ENCODE results near the gene HHATL. TPM values are rescaled to one million over a fixed set of nuclear protein-coding genes. Genes with fewer than 3 reads are reported as not detected.

The HHATL gene
- polyA plus RNA-seq, 3 donors: not detected

DNA sequence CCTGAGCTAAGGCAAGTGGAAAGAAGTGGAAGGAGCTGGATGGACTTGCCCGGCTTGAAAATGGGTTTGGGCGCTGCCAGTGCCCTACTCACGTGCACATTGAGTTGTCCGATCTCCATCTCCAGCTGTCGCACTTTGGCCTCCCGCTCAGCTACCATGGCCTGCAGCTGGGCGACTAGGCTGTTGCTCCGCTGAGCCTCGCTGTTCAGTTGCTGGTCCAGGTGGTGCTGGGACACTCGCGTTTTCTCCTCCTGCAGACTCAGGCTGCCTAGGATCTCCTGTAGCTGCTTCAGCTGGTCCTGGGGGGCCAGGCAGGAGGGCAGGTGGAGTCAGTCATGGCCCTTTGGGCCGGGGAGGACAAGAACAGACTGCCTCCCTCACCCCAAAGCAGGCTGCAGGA is 33.0 kb upstream of the HHATL start:
- Mint-ChIP-seq H3K27me3 (ENCODE audit: low read depth in 3 of 3) (peaks cover 0 to 5% (median 2%) of the 10 kb centered on the region in 3 donors), H3K36me3 (no peaks in the 10 kb centered on the region), H3K4me3 (no peak overlapping the region), H3K27ac (no peak overlapping the region), H3K4me1 (peaks cover 15% of the 10 kb centered on the region), H3K9me3 (peaks cover 0 to 2% (median 0%) of the 10 kb centered on the region in 7 donors)
- Histone ChIP-seq H3K79me2 (ENCODE audit: insufficient read depth, low read length) (no peaks in the 10 kb centered on the region), H3K9me3 (replicated peaks in 1 of 2; ENCODE audit: control insufficient read depth in 1 of 2, insufficient read depth in 1 of 2, low read length in 2 of 2) (no peaks in the 10 kb centered on the region), H3K27me3 (ENCODE audit: control insufficient read depth in 2 of 2, insufficient read depth in 2 of 2, low read length in 2 of 2) (no peaks in the 10 kb centered on the region), H3K4me2 (replicated peaks; ENCODE audit: extremely low read depth, low read length, poor library complexity, severe bottlenecking) (no peak overlapping the region), H2AFZ (ENCODE audit: insufficient read depth, low read depth, low read length, poor library complexity, severe bottlenecking) (no peak overlapping the region), H4K20me1 (ENCODE audit: insufficient read depth, low read length) (no peaks in the 10 kb centered on the region), H3K9ac (ENCODE audit: insufficient read depth, low read length, poor library complexity, severe bottlenecking) (no peak overlapping the region), H3K27ac (ENCODE audit: low read depth in 1 of 2, low read length in 2 of 2) (no peak overlapping the region), H3K36me3 (replicated peaks in 1 of 2; ENCODE audit: control insufficient read depth in 1 of 2, insufficient read depth in 2 of 2, low read length in 2 of 2) (no peaks in the 10 kb centered on the region), H3K4me1 (ENCODE audit: control insufficient read depth in 1 of 2, insufficient read depth in 2 of 2, low read length in 2 of 2) (peaks cover 7 to 8% of the 10 kb centered on the region in 2 donors), H3K4me3 (replicated peaks in 1 of 3; ENCODE audit: low read depth in 2 of 3, low read length in 3 of 3) (no peak overlapping the region)
- intact Hi-C loops (cut with micrococcal nuclease): no loop called here
- no peak for DNase-seq
- TF ChIP-seq CTCF (IDR thresholded peaks at IDR 0.05): no peak
- WGBS (ENCODE audit: insufficient coverage): 97% methylated on average over 10 of the region's 12 CpGs

DNA sequence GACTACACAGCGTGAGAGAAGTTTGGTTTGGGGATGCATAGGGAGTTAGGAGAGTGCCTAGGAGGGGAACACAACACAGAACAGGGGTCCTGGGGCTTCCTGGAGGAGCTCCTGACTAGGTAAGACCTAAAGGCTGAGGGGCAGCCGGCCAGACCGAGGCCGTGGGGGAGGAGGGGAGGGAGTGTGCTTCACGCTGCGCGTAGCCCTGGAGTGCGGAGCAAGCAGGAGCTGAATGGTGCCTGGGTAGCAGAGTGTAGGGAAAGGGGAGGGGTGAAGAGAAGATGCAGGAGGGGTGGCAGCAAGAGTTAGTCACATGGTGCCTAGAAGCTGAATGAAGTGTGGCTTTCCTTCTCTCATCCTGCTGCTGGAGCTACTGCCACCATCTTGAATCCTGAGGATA is 32.4 kb upstream of the HHATL start:
- Histone ChIP-seq H4K20me1 (ENCODE audit: insufficient read depth, low read length) (no peaks in the 10 kb centered on the region), H3K9ac (ENCODE audit: insufficient read depth, low read length, poor library complexity, severe bottlenecking) (no peak overlapping the region), H3K79me2 (ENCODE audit: insufficient read depth, low read length) (no peaks in the 10 kb centered on the region), H3K9me3 (replicated peaks in 1 of 2; ENCODE audit: control insufficient read depth in 1 of 2, insufficient read depth in 1 of 2, low read length in 2 of 2) (no peaks in the 10 kb centered on the region), H3K36me3 (replicated peaks in 1 of 2; ENCODE audit: control insufficient read depth in 1 of 2, insufficient read depth in 2 of 2, low read length in 2 of 2) (no peaks in the 10 kb centered on the region), H2AFZ (ENCODE audit: insufficient read depth, low read depth, low read length, poor library complexity, severe bottlenecking) (no peak overlapping the region), H3K4me3 (replicated peaks in 1 of 3; ENCODE audit: low read depth in 2 of 3, low read length in 3 of 3) (no peak overlapping the region), H3K27me3 (ENCODE audit: control insufficient read depth in 2 of 2, insufficient read depth in 2 of 2, low read length in 2 of 2) (no peaks in the 10 kb centered on the region), H3K27ac (ENCODE audit: low read depth in 1 of 2, low read length in 2 of 2) (no peak overlapping the region), H3K4me2 (replicated peaks; ENCODE audit: extremely low read depth, low read length, poor library complexity, severe bottlenecking) (no peak overlapping the region), H3K4me1 (ENCODE audit: control insufficient read depth in 1 of 2, insufficient read depth in 2 of 2, low read length in 2 of 2) (peaks cover 7 to 8% of the 10 kb centered on the region in 2 donors)
- Mint-ChIP-seq H3K27ac (peak overlapping the region in 1 of 7 donors; percentile 25), H3K36me3 (no peaks in the 10 kb centered on the region), H3K9me3 (peaks cover 0 to 2% (median 0%) of the 10 kb centered on the region in 7 donors), H3K4me3 (no peak overlapping the region), H3K27me3 (ENCODE audit: low read depth in 3 of 3) (peaks cover 0 to 5% (median 2%) of the 10 kb centered on the region in 3 donors), H3K4me1 (peaks cover 15% of the 10 kb centered on the region)
- intact Hi-C loops (cut with micrococcal nuclease): no loop called here
- WGBS (ENCODE audit: insufficient coverage): 89% methylated on average over 7 of the region's 8 CpGs
- no peak for TF ChIP-seq CTCF (IDR thresholded peaks at IDR 0.05)
- DNase-seq: no peak

Measured in CD14-positive monocyte (primary cell).